Stimulated activated naive CD8-positive, alpha-beta T cell treated with anti-CD3 and anti-CD28 coated beads, Interleukin-15, Interleukin-2, amounts not matched to agents 100 U/mL and 50 U/mL, for 24 hours (primary cell): ENCODE measurements around the gene NOD2.

Source experiments
- ATAC-seq: fragments of 150-1000 bp; cut with Tn5 transposase; one replicate; pipeline ENCODE4 v1.10.0; 2021
- DNase-seq: peaks from one replicate; pipeline ENCODE4 v3.0.0; 2021

Gene NOD2

GRCh38 chr16:50670476-50670875 is 22.9 kb upstream of the NOD2 start:
- DNase-seq (no peak), ATAC-seq (no peak)

- DNase-seq, result peak; percentile 73
- ATAC-seq, result no peak
Observed at GRCh38 chr16:50671644-50672260, 21.7 kb upstream of the NOD2 start.

DNA sequence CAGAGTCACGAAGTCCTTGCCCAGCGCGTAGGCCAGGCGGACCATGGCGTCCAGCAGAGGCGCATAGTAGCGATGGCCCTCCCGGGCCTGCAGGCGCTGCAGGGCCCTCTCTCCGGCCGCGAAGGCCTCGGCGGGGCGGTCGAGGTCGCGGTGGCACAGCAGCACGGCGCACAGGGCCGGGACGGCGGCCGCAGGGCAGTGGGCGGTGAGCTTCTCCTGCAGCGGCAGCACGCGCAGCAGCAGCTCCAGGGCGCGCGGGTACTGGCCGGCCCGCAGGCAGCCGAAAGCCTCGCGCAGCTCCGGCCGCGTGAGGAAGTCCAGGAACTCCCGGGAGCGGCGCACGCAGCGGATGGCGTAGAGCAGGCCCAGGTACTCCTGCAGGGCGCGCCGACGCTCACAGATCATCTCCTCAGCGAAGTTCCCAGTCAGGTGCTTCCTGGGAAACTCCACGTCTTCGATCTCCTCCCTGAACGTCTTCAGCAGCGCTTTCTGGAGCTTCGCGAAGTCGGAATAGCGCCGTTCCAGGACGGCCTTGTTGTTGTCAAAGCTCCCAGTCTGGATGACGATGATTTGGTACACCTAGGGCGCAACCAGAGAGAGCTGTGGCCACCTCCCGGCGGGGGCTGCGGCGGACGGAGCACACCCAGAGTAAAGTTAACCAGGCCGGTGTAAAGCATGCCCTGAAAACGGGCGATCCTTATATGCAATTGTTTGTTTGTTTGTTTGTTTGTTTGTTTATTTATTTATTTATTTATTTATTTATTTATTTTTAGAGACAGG is 19.7 kb upstream of the NOD2 start:
- ATAC-seq, result no peak
- DNase-seq, result no peak

DNA sequence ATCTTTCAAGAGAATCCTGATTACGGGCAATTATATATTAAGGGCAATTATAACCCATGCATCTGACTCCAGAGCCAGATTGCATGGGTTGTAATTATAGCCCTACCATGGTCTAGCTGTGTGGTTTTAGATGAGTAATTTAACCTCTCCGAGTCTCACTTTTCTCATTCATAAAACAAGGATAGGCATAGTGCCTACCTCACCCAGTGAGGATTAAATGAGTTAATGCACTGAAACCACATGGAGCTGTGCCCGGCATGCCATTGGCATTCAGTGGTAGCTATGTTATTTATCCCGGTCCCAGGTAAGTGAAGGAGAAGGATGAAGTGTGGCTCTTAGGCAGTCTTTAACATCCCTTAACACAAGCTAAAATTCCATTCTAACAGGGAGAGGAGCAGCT is 18.6 kb upstream of the NOD2 start:
- ATAC-seq, result no peak

DNA sequence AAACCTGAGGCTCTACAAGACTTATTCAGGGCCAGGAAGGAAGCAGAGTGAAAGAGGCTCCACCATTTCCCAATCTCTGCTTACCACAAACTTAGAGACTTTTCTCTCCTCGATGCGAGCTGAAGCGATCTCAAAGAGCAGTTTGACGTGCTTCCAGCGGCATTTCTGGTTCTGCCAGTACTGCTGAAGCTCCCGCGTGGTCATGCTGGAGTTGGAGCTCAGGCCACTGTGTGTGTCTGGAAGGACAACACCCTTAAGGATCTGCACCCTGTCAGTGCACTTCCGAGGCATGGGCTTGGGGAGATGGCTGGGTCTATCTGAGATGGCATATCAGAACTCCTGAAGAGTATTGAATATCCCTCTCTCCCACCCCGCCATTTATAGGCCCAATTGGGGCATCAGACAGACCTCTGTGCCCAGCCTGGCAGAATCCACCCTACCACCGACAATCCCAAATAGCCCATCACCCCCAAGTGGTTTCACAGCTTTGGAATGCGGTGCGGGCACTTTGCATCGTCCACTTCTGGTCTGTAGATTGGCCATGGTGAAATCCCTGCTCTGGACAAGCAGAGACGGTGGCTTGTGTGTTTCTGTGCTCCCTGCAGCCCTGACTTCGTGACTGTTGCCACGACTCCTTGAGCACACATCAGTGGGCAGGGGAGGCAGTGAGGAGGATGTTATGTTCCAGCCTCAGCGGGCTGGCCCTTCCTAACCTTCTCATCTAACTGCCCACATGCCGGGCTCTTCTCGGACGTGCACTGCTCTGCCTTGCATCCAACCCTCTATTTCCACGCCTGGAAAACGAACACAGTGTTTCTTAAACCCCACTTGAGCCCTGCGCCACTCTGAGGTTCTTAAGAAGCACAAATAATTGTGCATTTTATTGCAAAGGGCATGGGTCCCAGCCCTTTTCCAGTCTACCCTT is 17.5 kb upstream of the NOD2 start:
- ATAC-seq (no peak), DNase-seq (no peak)

More for the DNA sequence above, 18.6 kb upstream of the NOD2 start:
- DNase-seq, result no peak

DNA sequence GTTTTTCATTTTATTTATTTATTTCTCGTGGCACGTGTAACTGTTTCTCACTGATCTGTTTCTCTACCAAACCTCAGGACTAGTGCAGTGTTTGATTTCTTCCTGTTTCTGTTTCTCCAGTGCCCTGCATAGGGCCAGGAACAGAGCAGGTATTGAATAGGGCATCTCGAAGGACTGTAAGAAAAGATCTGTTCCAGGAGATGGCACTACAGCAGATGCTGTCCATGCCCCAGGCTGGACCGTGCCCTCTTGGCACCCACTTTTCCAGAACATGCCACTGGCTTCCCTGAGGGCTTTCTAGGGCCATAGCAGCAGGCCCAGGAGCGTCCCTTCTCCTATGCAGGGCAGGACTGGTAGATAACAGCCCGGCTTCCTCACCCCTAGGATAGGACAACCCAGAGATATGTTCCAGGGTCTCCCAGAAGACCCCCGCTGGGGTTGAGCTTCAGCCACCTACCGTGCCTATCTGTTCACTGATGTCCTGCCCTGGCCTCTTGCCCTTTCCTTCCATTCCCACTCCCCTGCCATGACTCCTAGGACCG is 16.7 kb upstream of the NOD2 start:
- DNase-seq, result no peak
- no peak for ATAC-seq

- ATAC-seq (no peak), DNase-seq (peak; percentile 37)
Observed at GRCh38 chr16:50677351-50677750, 16.1 kb upstream of the NOD2 start.

- DNase-seq, result no peak
- no peak for ATAC-seq
Observed at GRCh38 chr16:50678531-50678930, 14.9 kb upstream of the NOD2 start.

GRCh38 chr16:50679266-50679665 is 14.1 kb upstream of the NOD2 start:
- ATAC-seq (no peak), DNase-seq (no peak)

GRCh38 chr16:50679676-50680555 is 13.5 kb upstream of the NOD2 start:
- DNase-seq (no peak), ATAC-seq (no peak)

DNA sequence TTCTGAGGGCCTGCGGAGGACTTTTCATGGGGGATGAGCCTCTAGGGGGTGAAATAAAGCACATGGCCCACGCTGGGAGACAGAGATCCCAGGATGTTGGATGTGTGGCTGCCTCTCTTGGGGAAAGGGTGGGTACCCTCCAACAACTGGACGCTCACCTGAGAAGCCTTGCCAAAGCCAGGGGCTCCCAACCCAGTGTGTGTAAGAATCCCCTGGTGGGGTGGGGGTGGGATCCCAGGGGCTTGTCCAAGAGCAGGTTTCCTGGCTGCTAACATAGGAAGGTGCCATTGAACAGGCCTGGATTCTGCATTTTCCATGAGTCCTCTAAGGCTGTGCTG is 12.9 kb upstream of the NOD2 start:
- ATAC-seq, result no peak

GRCh38 chr16:50681021-50681885 is 12.2 kb upstream of the NOD2 start, which contains the start of gene SNX20:
TSS of gene SNX20 (minus strand) at chr16:50681312. CDS start at chr16:50677526, 3,786 bp downstream.
- peak; percentile 69 for ATAC-seq
- DNase-seq, result peak; percentile 63

More for the DNA sequence above, 12.9 kb upstream of the NOD2 start:
- DNase-seq, result no peak

GRCh38 chr16:50683689-50684374 is 9.6 kb upstream of the NOD2 start:
- ATAC-seq, result peak; percentile 41
- DNase-seq, result peak; percentile 67

DNA sequence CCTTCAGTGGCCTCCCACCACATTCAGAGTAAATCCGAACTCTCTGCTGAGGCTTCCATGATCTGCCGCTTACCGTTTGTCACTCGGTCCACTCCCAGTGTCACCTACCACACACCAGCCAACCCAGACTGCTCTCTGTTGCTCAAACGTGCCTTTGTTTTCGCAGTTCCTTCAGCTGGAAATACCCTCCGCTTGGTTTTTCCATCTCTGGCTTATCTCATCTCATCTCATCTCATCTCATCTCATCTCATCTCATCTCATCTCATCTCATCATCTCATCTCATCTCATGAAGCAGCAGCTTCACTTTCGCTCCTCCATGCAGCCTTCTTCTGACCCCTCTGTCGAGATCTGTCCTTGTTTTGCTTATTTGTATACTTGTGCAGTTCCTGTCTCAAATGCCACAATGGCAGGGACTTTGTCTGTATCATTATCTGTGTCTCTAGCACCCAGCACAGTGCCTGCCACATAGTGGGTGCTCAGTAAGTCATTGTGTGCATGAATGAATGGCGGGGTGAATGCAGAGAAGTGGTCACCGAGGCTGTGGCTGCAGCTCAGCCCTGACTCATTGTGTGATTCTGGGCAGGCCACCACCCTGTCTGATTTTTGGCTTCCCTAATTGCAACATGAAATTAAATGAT is 8.5 kb upstream of the NOD2 start:
- DNase-seq (peak; percentile 44), ATAC-seq (peak; percentile 42)

GRCh38 chr16:50685462-50686063 is 7.8 kb upstream of the NOD2 start:
- no peak for DNase-seq
- ATAC-seq, result no peak

- DNase-seq (no peak), ATAC-seq (no peak)
Observed at GRCh38 chr16:50688083-50688482, 5.3 kb upstream of the NOD2 start.

DNA sequence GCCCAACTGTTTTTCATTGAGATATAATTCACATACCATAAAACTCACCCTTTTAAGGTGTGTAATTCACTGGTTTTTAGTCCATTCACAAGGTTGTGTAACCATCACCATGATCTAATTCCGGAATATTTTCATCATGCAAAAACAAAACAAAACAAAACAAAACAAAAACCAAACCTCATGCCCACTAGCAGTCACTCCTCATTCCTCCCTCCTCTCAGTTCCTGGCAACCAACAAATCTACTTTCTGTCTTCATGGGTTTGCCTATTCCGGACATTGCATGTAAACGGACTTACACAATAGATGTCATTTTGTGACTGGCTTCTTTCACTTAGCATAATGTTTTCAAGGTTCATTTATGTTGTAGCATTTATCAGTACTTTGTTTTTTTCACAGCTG is 4.5 kb upstream of the NOD2 start:
- DNase-seq, result no peak
- no peak for ATAC-seq

DNA sequence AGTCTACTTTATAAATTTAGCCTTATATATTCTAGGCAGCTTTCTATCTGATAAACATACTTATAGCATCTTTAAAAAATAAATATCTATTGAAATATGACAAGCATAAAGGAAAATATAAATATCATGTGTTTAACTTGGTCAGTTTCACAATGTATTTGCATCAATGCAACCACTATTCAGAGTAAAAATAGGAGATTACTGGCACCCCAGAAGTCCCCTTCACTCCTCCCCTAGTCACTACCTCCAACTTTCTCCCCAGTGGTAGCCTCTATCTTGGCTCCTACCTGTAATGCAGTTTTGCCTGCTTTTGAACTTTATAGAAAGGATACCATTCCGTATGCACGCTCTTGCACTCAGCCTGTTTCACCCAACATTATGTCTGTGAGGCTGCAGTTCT is 3.2 kb upstream of the NOD2 start:
- ATAC-seq (no peak), DNase-seq (no peak)

GRCh38 chr16:50692644-50692998 is 785 bp upstream of the NOD2 start:
- ATAC-seq, result no peak
- no peak for DNase-seq
